ENCODE data around the gene TCP11L2.
"Not testable (repeated sequence)": the region's sequence is repeated elsewhere in the genome, so short reads cannot be mapped to it uniquely, and the experiment has no call there.

The TCP11L2 gene

GRCh38 chr12:106284358-106285105 is 18.0 kb upstream of the TCP11L2 start:
- no peak for DNase-seq

GRCh38 chr12:106285982-106286381 is 16.6 kb upstream of the TCP11L2 start:
- peak in 1 of 2 donors; percentile 13 for DNase-seq

DNA sequence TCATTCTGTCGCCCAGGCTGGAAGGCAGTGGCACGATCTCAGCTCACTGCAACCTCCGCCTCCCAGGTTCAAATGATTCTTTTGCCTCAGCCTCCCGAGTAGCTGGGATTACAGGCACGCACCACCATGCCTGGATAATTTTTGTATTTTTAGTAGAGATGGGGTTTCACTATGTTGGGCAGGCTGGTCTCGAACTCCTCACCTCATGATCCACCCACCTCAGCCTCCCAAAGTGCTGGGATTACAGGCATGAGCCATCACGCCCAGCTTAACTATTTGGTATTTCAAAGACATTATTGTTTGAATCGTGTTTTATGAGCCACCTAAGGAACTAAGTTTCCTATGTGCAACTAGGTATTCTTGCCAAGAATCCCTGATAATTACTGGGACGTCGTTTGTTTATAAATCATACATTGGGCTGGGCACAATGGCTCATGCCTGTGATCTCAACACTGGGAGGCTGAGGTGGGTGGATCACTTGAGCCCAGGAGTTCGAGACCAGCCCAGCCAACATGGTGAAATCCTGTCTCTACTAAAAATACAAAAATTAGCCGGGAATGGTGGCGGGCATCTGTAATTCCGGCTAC is 15.9 kb upstream of the TCP11L2 start:
- DNase-seq = not testable (repeated sequence)

DNA sequence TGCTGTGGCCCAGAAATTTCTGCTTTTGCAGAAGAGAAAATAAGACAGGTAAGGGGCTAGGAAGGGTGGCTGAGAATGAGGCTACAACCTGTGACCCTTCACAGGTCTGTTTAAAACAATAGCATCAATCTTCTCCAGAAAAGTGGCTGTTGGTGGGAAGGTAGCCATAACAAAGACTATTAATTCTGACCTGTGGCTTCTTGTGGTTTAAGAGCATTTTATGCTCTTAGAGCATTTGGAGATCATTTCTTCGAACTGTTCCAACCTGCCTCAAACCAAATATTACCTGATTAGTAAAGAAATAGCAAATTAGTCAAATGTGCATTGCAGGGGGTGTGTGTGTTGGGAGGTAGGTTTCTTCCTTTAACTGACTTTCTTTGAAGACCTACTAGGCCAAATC is 15.2 kb upstream of the TCP11L2 start:
- no peak for DNase-seq

GRCh38 chr12:106288101-106288493 is 14.4 kb upstream of the TCP11L2 start:
- no peak for DNase-seq

DNA sequence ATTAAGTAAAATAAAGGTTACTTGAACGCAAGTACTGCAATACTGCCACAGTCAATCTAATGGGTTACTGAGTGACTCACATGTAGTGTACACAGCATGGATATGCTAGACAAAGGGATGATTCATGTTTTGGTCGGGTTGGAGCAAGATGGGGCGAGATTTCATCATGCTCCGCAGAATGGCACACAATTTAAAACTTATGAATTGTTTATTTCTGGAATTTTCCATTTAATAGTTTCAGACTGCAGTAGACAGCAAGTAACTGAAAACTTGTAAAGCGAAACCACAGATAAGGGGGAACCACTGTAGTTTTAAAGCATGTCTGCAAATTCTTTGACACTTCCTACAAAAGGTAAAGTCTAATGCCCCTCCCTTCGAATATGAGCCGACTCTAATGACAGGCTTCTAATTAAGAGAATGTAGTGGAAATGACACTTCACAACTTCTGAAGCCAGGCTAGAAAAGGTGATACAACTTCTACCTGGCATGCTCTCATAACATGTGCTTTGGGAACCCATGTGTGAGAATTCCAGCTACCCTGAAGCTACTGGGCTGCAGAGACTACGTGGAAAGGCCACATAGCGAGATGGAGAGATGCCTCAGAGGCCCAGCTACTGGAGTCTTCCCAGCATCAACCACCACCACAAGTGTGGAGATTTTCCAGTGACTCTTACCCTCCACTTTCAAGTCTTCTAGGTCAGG is 13.9 kb upstream of the TCP11L2 start:
- peak; percentile 82 for DNase-seq

DNA sequence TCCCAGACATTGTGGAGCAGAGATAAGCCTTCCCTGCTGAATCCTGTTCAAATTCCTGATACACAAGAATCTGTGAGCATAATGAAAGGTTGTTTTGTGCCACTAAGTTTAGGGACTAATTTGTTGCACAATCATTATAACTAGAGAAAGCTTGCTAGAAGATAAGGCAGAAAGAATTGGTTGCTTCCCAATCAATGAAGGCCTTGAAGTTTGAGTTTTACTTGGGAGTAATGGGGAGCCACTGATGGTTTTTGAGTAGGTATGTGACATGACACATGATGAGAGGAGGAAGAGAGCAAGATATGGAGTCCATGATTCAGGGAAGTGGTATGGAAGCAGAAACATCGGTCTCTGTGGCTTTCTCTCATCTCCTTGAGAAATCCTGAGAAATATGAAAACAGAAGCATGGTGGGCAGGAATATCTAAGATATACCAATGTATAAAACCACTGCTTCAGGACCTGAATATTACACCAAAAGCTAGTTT is 13.3 kb upstream of the TCP11L2 start:
- peak; percentile 24 to 30 for DNase-seq

- no peak for DNase-seq
Measured at GRCh38 chr12:106290666-106291065, 11.9 kb upstream of the TCP11L2 start.

GRCh38 chr12:106291342-106291741 is 11.2 kb upstream of the TCP11L2 start:
- no peak for DNase-seq

DNA sequence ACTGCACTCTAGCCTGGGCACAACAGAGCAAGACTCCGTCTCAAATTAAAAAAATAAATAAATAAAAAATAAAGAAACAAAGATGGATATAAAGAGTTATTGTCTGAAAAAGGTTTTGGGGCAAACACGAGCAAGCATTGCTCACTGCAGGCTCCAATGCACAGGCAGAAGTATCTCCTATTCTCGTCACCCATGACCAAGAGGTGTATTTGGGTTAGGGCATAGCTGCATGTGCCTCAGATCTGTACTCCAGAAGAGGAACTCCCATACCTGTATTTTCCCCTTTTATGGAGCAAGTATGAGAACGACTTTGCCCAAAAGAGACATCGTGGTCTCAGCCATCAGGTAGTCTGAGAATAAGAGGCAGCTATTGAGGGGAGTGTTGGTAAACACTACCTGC is 10.2 kb upstream of the TCP11L2 start:
- no peak for DNase-seq

- DNase-seq = no peak
Measured at GRCh38 chr12:106296179-106296877, 6.2 kb upstream of the TCP11L2 start.

GRCh38 chr12:106297075-106297474 is 5.5 kb upstream of the TCP11L2 start:
- no peak for DNase-seq

GRCh38 chr12:106297681-106298080 is 4.9 kb upstream of the TCP11L2 start:
- no peak for DNase-seq

GRCh38 chr12:106299202-106299774 is 3.2 kb upstream of the TCP11L2 start:
- no peak for DNase-seq

GRCh38 chr12:106300761-106301160 is 1.8 kb upstream of the TCP11L2 start:
- peak; percentile 68 to 88 for DNase-seq

- DNase-seq = no peak
Measured at GRCh38 chr12:106301241-106301610, 1.3 kb upstream of the TCP11L2 start.

DNA sequence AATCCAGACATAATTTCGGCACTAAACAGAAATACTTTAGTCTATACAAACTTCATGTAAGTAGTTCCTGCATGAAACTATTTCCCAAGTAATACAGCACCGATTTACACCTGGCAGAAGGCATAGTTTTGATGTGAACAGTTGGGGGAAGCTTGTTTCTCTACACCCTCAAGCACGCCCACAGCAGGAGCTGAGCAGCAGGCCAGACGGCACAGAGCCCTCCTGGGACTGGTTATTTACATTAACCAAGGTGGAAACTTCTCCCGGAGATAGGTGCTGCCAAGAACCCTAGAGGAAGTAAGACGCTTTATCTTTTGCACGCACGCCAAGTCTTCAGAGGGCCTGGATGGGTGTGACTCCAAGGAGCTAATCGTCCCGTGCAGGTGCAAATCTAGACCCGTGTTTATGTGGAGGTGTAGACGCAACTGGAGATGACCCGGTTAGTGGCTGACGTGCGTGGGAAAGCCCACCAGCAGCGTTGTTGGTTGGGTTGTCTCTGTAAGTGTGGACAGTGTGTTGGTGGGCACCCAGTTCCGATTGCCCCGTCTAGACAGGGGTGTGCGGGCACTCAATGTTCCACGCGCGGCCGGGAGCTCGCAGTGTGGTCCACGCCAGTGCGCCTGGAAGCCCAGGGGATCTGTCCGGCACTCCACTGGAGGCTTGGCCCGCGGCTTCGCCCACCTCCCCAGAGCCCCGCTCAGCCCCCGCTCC is 767 bp upstream of the TCP11L2 start:
- peak in 1 of 2 donors; percentile 40 for DNase-seq

DNA sequence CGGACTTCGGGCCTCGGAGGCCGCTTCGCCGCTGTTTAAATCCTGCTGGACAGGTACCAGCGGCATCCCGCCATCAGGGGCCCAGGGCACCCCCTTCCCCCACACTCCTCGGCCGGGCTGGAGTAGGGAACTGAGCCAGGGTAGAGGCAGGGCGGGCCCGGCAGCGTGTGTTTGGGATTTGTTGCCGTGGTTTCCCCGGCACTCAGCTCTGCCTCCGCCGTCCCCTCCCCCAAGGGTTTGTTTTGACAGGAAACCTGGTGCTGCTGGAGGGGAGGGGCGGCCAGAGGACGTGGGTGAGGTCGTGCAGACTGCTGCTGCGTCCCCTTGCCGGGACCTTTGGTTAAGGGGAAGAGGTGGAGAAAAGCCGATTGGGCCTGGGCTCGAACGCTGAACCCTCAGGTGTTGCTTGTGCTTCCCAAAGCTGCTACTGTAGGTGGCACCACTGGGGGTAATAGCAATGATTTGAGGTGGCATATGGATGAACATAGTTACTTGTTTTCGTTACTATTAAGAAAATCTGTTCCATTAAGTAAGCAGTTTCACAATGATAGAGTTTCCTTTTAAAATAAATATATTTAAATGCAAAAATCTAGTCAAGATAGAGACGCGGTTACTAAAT is 778 bp downstream of the TCP11L2 start:
- DNase-seq = peak; percentile 63 to 65

DNA sequence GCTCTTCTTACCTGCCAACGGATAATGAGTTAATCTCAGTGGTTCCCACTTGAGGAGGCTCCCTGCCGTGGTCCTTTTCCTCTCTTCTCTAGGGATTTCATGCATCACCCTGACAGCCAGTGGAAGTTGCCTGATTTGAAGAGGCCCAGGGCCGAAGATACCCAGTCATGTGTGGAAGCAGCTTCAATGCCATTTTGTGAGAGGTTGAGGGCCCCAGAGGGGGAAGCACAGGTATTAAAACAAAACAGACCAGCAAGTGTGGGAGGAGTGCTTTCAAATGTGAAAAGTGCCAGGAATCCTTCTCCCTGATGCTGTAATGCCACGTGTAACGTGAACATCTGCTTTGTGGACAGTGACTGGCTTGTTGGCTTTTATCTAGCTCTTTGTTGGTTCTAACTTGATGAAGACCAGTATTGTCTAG is 1.5 kb downstream of the TCP11L2 start:
- no peak for DNase-seq

GRCh38 chr12:106304797-106305196 is 2.3 kb downstream of the TCP11L2 start:
- no peak for DNase-seq

DNA sequence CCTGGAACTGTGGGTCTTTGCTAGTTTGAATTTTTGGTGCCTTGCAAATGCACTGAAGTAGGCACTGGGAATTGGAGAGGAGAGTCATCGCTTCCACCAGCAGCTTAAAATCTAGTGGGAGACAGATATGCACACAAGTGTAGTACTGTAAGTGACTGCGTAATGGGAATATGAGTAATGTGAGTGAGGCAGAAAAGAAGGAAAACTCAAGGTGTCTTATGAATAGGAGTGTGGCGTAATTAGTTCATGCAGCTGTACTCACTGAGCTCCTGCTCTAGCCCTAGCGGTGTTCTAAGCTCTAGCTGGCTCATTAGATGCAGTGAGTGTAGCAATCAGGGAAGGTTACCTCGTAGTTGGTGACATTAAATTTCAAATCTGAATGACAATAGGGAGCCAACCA is 2.8 kb downstream of the TCP11L2 start:
- DNase-seq = no peak

- DNase-seq = no peak
Measured at GRCh38 chr12:106307181-106307580, 4.6 kb downstream of the TCP11L2 start.
